Limb (tissue), 2 donors: ENCODE results near the gene KCNG3.
"Not testable (repeated sequence)": the region's sequence is repeated elsewhere in the genome, so short reads cannot be mapped to it uniquely, and the experiment has no call there.

Source experiments
- DNase-seq, 2 donors: peaks; one replicate each; pipeline ENCODE4 v3.0.0-alpha.2; 2016; ENCODE audit errors: extremely low spot score in 2 of 2

Gene KCNG3

DNA sequence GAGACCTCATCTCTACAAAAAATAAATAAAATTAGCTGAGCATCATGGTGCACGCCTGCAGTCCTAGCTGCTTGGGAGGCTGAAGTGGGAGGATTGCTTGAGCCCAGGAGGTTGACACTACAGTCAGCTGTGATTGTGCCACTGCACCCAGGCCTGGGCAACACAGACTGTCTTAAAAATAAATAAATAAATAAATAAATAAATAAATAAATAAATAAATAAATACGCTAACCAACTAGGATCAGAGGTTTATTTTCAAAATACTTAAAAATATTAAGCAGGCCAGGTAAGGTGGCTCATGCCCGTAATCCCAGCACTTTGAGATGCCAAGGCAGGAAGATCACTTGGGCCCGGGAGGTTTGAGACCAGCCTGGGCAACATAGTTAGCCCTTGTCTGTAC lies 63.6 kb downstream of the KCNG3 start:
- no peak for DNase-seq

- no peak for DNase-seq
Measured at GRCh38 chr2:42429352-42429751, 64.4 kb downstream of the KCNG3 start.

DNA sequence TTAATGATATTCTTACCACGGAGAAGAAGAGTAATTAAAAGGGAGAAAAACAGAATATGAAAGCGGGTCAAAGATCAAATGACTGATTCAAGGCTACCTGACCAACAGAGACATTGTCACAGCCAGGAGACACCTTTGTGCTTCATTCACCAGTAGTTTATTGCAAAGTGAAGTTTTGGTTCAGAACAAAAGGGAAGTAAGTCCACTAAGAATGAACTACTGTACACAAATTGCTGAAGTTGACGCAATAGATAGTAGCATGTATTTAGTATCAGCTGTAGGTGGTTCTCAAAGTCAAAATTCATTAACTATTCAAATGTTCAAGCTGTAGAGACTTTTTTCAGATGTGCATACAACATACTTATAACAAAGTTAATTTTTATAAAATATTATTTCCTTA lies 68.1 kb downstream of the KCNG3 start:
- DNase-seq, result no peak

GRCh38 chr2:42424033-42424432 lies 69.7 kb downstream of the KCNG3 start:
- peak in 1 of 2 donors; percentile 14 for DNase-seq

- no peak for DNase-seq
Measured at GRCh38 chr2:42421601-42422239, 72.1 kb downstream of the KCNG3 start.

GRCh38 chr2:42421157-42421485 lies 72.7 kb downstream of the KCNG3 start:
- no peak for DNase-seq

GRCh38 chr2:42414648-42415047 lies 79.1 kb downstream of the KCNG3 start:
- no peak for DNase-seq

DNA sequence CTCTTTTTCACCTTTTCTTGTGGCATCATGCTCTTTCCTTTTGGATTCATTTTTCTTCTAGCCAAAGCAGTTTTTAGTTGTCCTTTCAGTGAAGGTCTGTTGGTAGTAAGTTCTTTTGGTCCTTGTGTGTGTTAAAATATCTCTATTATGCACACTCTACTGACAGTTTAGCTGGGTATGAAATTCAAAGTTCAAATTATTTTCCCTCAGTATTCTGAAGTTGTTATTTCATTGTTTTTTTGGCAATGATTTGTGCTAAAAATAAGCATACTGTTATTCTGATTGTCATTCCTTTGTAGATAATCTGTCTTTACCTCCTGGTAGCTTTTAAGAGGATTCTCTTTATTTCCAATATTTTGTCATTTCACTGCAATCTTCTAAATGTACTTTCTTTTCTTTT lies 79.6 kb downstream of the KCNG3 start:
- no peak for DNase-seq

DNA sequence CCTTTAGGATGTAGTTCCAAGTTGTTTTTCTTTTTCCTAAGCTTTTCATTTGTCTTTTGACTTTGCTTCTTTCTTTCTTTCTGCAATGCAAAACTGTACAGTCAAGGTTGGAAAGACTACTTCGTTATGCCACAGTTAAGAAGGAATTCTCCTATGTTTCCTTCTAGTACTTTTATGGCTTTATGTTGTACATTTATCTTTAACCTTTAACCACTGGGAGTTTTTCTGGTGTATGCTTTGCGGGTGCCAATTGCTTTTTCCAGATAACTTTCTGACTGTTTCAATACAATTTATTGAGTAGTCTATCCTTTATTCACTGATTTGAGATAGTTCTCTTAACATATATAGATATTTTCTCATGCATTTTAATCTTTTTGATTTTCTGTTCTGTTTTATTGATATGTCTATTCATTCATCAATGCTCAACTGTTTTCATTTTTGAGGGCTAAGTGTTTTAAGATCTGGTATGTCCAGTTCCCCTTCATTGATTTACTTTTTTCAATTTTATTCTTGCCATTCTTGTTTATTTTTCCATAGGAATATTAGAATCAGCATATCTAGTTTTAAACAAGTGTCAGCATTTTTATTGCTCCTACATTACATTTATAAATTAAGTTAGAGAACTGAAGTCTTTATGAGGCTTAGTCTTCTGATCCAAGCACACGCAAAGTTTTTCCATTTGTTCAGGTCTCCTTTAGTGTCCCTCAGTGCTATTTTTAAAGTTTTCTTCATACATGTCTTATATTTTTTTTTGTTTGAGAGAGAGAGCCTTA lies 82.9 kb downstream of the KCNG3 start:
- DNase-seq, result no peak

- no peak for DNase-seq
Measured at GRCh38 chr2:42408009-42408408, 85.8 kb downstream of the KCNG3 start.

DNA sequence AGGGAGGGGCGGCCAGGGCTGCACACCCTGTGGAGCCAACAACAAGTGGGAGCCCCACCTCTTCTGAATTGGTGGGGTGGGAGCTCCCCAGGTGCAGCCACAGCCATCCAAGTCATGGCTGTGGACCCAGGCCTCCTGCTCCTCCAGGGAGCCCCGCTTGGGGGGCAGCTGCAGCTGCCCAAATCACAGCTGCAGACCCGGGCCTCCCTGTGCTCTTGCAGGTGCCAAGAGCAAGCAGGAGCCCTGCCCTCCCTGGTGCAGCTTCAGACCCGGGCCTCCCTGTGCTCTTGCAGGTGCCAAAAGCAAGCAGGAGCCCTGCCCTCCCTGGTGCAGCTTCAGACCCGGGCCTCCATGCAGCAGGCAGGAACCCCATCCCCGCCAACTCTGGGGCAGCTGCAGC lies 86.3 kb downstream of the KCNG3 start:
- no peak for DNase-seq

DNA sequence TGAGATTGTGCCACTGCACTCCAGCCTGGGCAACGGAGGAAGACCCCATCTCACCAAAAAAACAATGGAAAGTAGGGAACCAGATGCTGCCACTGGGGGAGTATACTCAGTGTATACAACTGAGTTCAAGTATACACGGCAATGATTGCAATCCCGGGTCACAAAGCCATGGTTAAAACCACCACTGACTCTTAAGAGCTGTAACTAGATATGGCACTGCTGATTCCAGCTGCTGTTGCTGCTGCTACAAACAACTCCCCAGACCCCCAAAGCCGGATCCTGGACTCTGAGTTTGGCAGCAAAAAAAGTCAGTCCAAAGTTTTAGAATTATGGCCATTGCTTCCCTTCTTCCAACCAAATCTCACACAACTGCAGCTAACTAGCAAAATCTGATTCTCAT lies 89.1 kb downstream of the KCNG3 start:
- DNase-seq, result peak in 1 of 2 donors; percentile 37

DNA sequence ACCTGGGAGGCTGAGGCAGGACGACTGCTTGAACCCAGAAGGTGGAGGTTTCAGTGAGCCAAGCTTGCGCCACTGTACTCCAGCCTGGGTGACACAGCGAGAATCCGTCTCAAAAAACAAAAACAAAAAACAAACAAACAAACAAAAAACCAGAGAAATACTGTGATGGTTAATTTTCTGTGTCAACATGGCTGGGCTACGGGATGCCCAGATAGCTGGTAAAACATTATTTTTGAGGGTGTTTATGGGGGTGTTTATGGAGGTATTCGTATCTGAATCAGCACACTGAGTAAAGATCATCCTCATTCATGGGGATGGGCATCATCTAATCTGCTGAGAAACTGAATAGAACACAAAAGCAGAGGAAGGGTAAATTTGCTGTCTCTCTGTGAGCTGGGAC lies 92.0 kb downstream of the KCNG3 start:
- no peak for DNase-seq

DNA sequence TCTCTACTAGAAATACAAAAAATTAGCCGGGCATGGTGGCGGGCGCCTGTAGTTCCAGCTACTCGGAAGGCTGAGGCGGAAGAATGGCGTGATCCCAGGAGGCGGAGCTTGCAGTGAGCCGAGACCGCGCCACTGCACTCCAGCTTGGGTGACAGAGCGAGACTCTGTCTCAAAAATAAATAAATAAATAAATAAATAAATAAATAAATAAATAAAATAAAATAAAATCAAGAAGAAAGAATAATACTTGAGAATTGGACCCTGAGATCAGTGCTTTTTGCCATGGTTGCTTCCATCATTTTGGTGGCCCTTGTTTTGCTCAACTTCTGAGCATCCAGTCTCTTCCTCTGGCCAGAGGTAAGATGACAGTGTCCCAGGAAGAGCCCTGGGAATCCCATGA lies 95.7 kb downstream of the KCNG3 start:
- not testable (repeated sequence) for DNase-seq

- not testable (repeated sequence) for DNase-seq
Measured at GRCh38 chr2:42393320-42393719, 100.5 kb downstream of the KCNG3 start.

DNA sequence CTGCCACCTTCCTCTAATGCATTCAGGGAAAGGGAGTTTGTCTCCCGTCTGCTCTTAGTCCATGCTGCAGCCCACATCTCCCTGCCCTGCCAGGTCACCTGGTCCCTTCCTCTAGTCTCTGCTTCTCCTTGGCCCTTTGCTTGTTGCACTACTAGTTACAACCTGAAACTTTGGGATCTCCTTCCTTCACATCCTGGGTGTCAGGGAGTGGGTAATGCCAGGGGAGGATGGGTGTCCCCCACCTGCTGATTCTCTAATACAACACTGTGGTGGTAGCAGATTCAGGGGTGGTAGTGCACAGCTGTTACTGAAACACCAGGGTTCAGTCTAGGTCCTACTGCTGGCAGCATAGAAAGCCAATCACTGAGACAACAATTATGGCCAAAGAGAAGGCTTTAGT lies 101.6 kb downstream of the KCNG3 start:
- no peak for DNase-seq
